ENCODE measurements around the gene ACOT12.

ACOT12 gene

DNA sequence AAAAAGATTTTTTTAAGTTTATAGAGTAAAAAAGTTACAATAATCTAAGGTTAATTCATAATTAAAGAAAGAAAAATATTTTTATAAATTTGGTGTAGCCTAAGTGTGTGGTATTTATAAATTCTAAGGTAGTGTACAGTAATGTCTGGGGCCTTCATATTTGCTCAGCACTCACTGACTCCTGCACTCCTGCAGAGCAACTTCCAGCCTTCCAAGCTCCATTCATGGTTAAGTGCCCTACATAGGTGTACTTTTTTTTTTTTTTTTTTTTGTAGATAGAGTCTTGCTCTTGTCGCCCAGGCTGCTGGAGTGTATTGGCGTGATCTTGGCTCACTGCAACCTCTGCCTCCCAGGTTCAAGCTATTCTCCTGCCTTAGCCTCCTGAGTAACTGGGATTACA lies 10.1 kb downstream of the ACOT12 start:
- no peak overlapping the region for H2AK5ac ChIP-seq (ENCODE audit: low read length, severe bottlenecking)
- no peak overlapping the region for H3K18ac ChIP-seq (ENCODE audit: low read depth in 1 of 2, low read length in 2 of 2)
- no peak overlapping the region for H3K23ac ChIP-seq (ENCODE audit: low read length in 2 of 2)
- no peak overlapping the region for H2BK120ac ChIP-seq (ENCODE audit: low read depth, low read length)
- no peaks in the 10 kb centered on the region for H3K79me1 ChIP-seq (replicated peaks; ENCODE audit: low read length, poor library complexity, severe bottlenecking)
- no peak overlapping the region for H3K4me2 ChIP-seq (ENCODE audit: low read length, poor library complexity, severe bottlenecking)
- H3K14ac ChIP-seq (ENCODE audit: low read length in 2 of 2) = no peak overlapping the region
- no peak for DNase-seq
- WGBS = 81% methylated on average over 2 of the region's 2 CpGs
- H3K4ac ChIP-seq (ENCODE audit: low read depth in 1 of 2, low read length in 2 of 2) = no peak overlapping the region
- no peak overlapping the region for H2BK5ac ChIP-seq (ENCODE audit: low read depth, low read length, poor library complexity, severe bottlenecking)
- no peak overlapping the region for H4K91ac ChIP-seq (ENCODE audit: low read length)
- H3K4me3 ChIP-seq (ENCODE audit: insufficient read depth in 1 of 2, low read depth in 1 of 2, low read length in 2 of 2) = no peak overlapping the region
- H2AFZ ChIP-seq (ENCODE audit: low read depth, low read length) = no peak overlapping the region
- no peaks in the 10 kb centered on the region for H3K4me1 ChIP-seq (ENCODE audit: control insufficient read depth, insufficient read depth, low read depth, low read length)
- H3K27ac ChIP-seq (ENCODE audit: low read length, poor library complexity, severe bottlenecking) = no peak overlapping the region
- H3K36me3 ChIP-seq (ENCODE audit: control insufficient read depth in 1 of 2, insufficient read depth in 2 of 2, low read depth in 1 of 2, low read length in 2 of 2) = no peaks in the 10 kb centered on the region
- no peak overlapping the region for H2BK12ac ChIP-seq (ENCODE audit: low read length in 2 of 2)
- H3K9me3 ChIP-seq (ENCODE audit: control insufficient read depth, low read length) = no peaks in the 10 kb centered on the region
- no peaks in the 10 kb centered on the region for H3K27me3 ChIP-seq (ENCODE audit: control insufficient read depth in 1 of 2, insufficient read depth in 1 of 2, low read length in 2 of 2)
- no peak overlapping the region for H2BK15ac ChIP-seq (ENCODE audit: low read depth, poor library complexity, severe bottlenecking)
- H4K8ac ChIP-seq (ENCODE audit: low read length) = no peak overlapping the region
- no peak overlapping the region for H3K9ac ChIP-seq (ENCODE audit: low read length)

DNA sequence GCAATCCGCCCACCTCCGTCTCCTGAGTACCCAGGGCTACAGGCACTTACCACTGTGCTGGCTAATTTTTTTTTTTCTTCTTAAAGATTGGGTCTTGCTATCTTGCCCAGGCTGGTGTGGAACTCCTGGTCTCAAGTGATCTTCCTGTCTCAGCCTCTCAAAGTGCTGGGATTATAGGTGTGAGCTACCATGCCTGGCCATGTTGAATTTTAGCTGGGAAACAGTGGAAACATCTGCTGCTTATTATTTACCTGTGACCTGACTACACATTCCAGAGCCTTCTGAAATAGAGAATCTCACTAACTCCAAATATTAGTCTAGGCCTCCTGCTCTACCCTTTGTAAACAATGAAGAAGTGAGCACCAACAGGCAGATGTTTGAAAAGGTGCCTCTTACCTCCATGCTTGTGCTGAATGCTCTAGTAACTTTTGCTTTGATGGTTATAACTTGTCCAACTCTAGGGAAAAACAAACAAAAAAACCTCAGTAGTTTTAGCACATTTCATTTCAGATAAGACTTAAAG lies 22.5 kb downstream of the ACOT12 start:
- no peaks in the 10 kb centered on the region for H3K9me3 ChIP-seq (ENCODE audit: control insufficient read depth, low read length)
- H3K4me2 ChIP-seq (ENCODE audit: low read length, poor library complexity, severe bottlenecking) = no peak overlapping the region
- H4K91ac ChIP-seq (ENCODE audit: low read length) = no peak overlapping the region
- no peak overlapping the region for H2AFZ ChIP-seq (ENCODE audit: low read depth, low read length)
- no peak overlapping the region for H2AK5ac ChIP-seq (ENCODE audit: low read length, severe bottlenecking)
- H3K4me1 ChIP-seq (ENCODE audit: control insufficient read depth, insufficient read depth, low read depth, low read length) = no peaks in the 10 kb centered on the region
- H3K18ac ChIP-seq (ENCODE audit: low read depth in 1 of 2, low read length in 2 of 2) = no peak overlapping the region
- H2BK15ac ChIP-seq (ENCODE audit: low read depth, poor library complexity, severe bottlenecking) = no peak overlapping the region
- no peak overlapping the region for H2BK5ac ChIP-seq (ENCODE audit: low read depth, low read length, poor library complexity, severe bottlenecking)
- H3K4ac ChIP-seq (ENCODE audit: low read depth in 1 of 2, low read length in 2 of 2) = no peak overlapping the region
- no peak for DNase-seq
- no peak overlapping the region for H3K23ac ChIP-seq (ENCODE audit: low read length in 2 of 2)
- H3K79me1 ChIP-seq (replicated peaks; ENCODE audit: low read length, poor library complexity, severe bottlenecking) = no peaks in the 10 kb centered on the region
- H3K27ac ChIP-seq (ENCODE audit: low read length, poor library complexity, severe bottlenecking) = no peak overlapping the region
- H3K4me3 ChIP-seq (ENCODE audit: insufficient read depth in 1 of 2, low read depth in 1 of 2, low read length in 2 of 2) = no peak overlapping the region
- no peak overlapping the region for H2BK12ac ChIP-seq (ENCODE audit: low read length in 2 of 2)
- no peak overlapping the region for H3K14ac ChIP-seq (ENCODE audit: low read length in 2 of 2)
- no peak overlapping the region for H3K9ac ChIP-seq (ENCODE audit: low read length)
- WGBS = 100% methylated on average over 2 of the region's 2 CpGs
- H2BK120ac ChIP-seq (ENCODE audit: low read depth, low read length) = no peak overlapping the region
- no peaks in the 10 kb centered on the region for H3K27me3 ChIP-seq (ENCODE audit: control insufficient read depth in 1 of 2, insufficient read depth in 1 of 2, low read length in 2 of 2)
- no peaks in the 10 kb centered on the region for H3K36me3 ChIP-seq (ENCODE audit: control insufficient read depth in 1 of 2, insufficient read depth in 2 of 2, low read depth in 1 of 2, low read length in 2 of 2)
- no peak overlapping the region for H4K8ac ChIP-seq (ENCODE audit: low read length)

DNA sequence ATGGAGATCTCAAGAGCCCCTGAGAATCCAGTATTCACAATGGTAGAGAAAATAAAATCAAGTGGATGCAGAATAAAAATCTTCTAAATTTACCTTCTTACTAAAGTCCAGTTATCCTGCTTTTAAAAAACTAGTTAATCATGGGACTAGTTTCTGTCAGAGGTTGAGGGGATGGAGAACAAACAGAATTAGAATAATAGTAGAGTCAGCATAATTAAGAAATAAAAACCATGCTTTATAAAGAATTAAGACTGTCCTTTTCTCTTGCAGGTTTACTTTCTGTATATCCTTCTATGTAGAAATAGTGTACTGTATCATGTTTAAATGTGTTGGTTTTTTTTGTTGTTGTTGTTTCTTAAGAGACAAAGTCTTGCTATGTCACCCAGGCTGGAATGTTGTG lies 23.0 kb downstream of the ACOT12 start:
- no peak overlapping the region for H2AFZ ChIP-seq (ENCODE audit: low read depth, low read length)

DNA sequence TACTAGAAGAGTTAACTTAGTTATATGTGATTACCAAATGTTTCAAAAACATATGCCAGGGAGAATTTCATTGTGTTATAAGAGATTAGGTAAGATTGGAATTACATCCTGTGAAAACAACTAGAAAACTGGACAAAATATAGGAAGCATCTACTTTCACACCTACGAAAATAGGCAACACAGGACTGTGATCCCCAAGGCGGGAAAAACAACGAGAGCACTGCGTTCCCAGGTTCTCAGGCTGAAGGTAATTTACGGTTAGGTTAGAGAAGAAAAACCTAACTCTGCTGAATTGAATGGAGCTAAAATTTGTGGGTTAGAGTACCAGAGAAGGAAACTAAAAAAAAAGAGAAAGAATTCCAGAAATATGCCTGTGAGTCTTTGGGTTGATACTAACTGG lies 28.4 kb downstream of the ACOT12 start:
- no peak overlapping the region for H2BK5ac ChIP-seq (ENCODE audit: low read depth, low read length, poor library complexity, severe bottlenecking)
- H3K4me3 ChIP-seq (ENCODE audit: insufficient read depth in 1 of 2, low read depth in 1 of 2, low read length in 2 of 2) = no peak overlapping the region
- H3K4me1 ChIP-seq (ENCODE audit: control insufficient read depth, insufficient read depth, low read depth, low read length) = peaks cover 2% of the 10 kb centered on the region
- H3K27me3 ChIP-seq (ENCODE audit: control insufficient read depth in 1 of 2, insufficient read depth in 1 of 2, low read length in 2 of 2) = no peaks in the 10 kb centered on the region
- H2BK15ac ChIP-seq (ENCODE audit: low read depth, poor library complexity, severe bottlenecking) = no peak overlapping the region
- H2AK5ac ChIP-seq (ENCODE audit: low read length, severe bottlenecking) = no peak overlapping the region
- no peak overlapping the region for H3K9ac ChIP-seq (ENCODE audit: low read length)
- no peak for DNase-seq
- no peak overlapping the region for H2BK12ac ChIP-seq (ENCODE audit: low read length in 2 of 2)
- H4K8ac ChIP-seq (ENCODE audit: low read length) = no peak overlapping the region
- no peak overlapping the region for H3K18ac ChIP-seq (ENCODE audit: low read depth in 1 of 2, low read length in 2 of 2)
- no peak overlapping the region for H2AFZ ChIP-seq (ENCODE audit: low read depth, low read length)
- no peak overlapping the region for H4K91ac ChIP-seq (ENCODE audit: low read length)
- H3K4ac ChIP-seq (ENCODE audit: low read depth in 1 of 2, low read length in 2 of 2) = no peak overlapping the region
- H3K27ac ChIP-seq (ENCODE audit: low read length, poor library complexity, severe bottlenecking) = no peak overlapping the region
- no peak overlapping the region for H3K4me2 ChIP-seq (ENCODE audit: low read length, poor library complexity, severe bottlenecking)
- no peak overlapping the region for H2BK120ac ChIP-seq (ENCODE audit: low read depth, low read length)
- H3K36me3 ChIP-seq (ENCODE audit: control insufficient read depth in 1 of 2, insufficient read depth in 2 of 2, low read depth in 1 of 2, low read length in 2 of 2) = no peaks in the 10 kb centered on the region
- no peaks in the 10 kb centered on the region for H3K9me3 ChIP-seq (ENCODE audit: control insufficient read depth, low read length)
- 93% methylated on average over 5 of the region's 5 CpGs for WGBS
- H3K14ac ChIP-seq (ENCODE audit: low read length in 2 of 2) = no peak overlapping the region
- no peaks in the 10 kb centered on the region for H3K79me1 ChIP-seq (replicated peaks; ENCODE audit: low read length, poor library complexity, severe bottlenecking)
- no peak overlapping the region for H3K23ac ChIP-seq (ENCODE audit: low read length in 2 of 2)

More for the DNA sequence above, 23.0 kb downstream of the ACOT12 start:
- Histone ChIP-seq H2BK15ac (ENCODE audit: low read depth, poor library complexity, severe bottlenecking) (no peak overlapping the region), H2BK12ac (ENCODE audit: low read length in 2 of 2) (no peak overlapping the region), H2AK5ac (ENCODE audit: low read length, severe bottlenecking) (no peak overlapping the region), H3K4ac (ENCODE audit: low read depth in 1 of 2, low read length in 2 of 2) (no peak overlapping the region), H4K8ac (ENCODE audit: low read length) (no peak overlapping the region), H3K9me3 (ENCODE audit: control insufficient read depth, low read length) (no peaks in the 10 kb centered on the region), H3K14ac (ENCODE audit: low read length in 2 of 2) (no peak overlapping the region), H3K18ac (ENCODE audit: low read depth in 1 of 2, low read length in 2 of 2) (no peak overlapping the region), H2BK120ac (ENCODE audit: low read depth, low read length) (no peak overlapping the region), H3K4me2 (ENCODE audit: low read length, poor library complexity, severe bottlenecking) (no peak overlapping the region), H3K4me1 (ENCODE audit: control insufficient read depth, insufficient read depth, low read depth, low read length) (no peaks in the 10 kb centered on the region), H4K91ac (ENCODE audit: low read length) (no peak overlapping the region), H3K79me1 (replicated peaks; ENCODE audit: low read length, poor library complexity, severe bottlenecking) (no peaks in the 10 kb centered on the region), H3K9ac (ENCODE audit: low read length) (no peak overlapping the region), H3K27me3 (ENCODE audit: control insufficient read depth in 1 of 2, insufficient read depth in 1 of 2, low read length in 2 of 2) (no peaks in the 10 kb centered on the region), H3K36me3 (ENCODE audit: control insufficient read depth in 1 of 2, insufficient read depth in 2 of 2, low read depth in 1 of 2, low read length in 2 of 2) (no peaks in the 10 kb centered on the region), H3K23ac (ENCODE audit: low read length in 2 of 2) (no peak overlapping the region), H3K27ac (ENCODE audit: low read length, poor library complexity, severe bottlenecking) (no peak overlapping the region), H2BK5ac (ENCODE audit: low read depth, low read length, poor library complexity, severe bottlenecking) (no peak overlapping the region), H3K4me3 (ENCODE audit: insufficient read depth in 1 of 2, low read depth in 1 of 2, low read length in 2 of 2) (no peak overlapping the region)
- no peak for DNase-seq

Measured in mesenchymal stem cell (in vitro differentiated cells and primary cell).